ENCODE data around the gene NRIP3.

Gene NRIP3

GRCh38 chr11:9025101-9025850, 21.5 kb upstream of the NRIP3 start:
- DNase-seq (ENCODE audit: low read depth), result no peak
- no peak overlapping the region for H3K4me3 ChIP-seq (ENCODE audit: low read depth, low read length)
- TF ChIP-seq MAX (IDR thresholded peaks at IDR 0.05; ENCODE audit: low read depth, low read length) (no peak), MYC (IDR thresholded peaks at IDR 0.05; ENCODE audit: low read depth, low read length) (no peak), POLR2A (IDR thresholded peaks at IDR 0.05; ENCODE audit: extremely low read depth, insufficient read length) (no peak)

- H3K4me3 ChIP-seq (ENCODE audit: low read depth, low read length), result no peak overlapping the region
- no peak for TF ChIP-seq POLR2A (IDR thresholded peaks at IDR 0.05; ENCODE audit: extremely low read depth, insufficient read length)
- no peak for TF ChIP-seq MAX (IDR thresholded peaks at IDR 0.05; ENCODE audit: low read depth, low read length)
- DNase-seq (ENCODE audit: low read depth), result no peak
These were observed 19.3 kb upstream of the NRIP3 start for GRCh38 chr11:9022961-9023680.

GRCh38 chr11:9020916-9021315, 17.1 kb upstream of the NRIP3 start:
- no peak for TF ChIP-seq MYC (IDR thresholded peaks at IDR 0.05; ENCODE audit: low read depth, low read length)
- no peak for TF ChIP-seq POLR2A (IDR thresholded peaks at IDR 0.05; ENCODE audit: extremely low read depth, insufficient read length)
- no peak for TF ChIP-seq CTCF (IDR thresholded peaks at IDR 0.05; ENCODE audit: low read depth, low read length)
- no peak for TF ChIP-seq MAX (IDR thresholded peaks at IDR 0.05; ENCODE audit: low read depth, low read length)
- H3K4me3 ChIP-seq (ENCODE audit: low read depth, low read length), result no peak overlapping the region
- DNase-seq (ENCODE audit: low read depth), result no peak

- DNase-seq (ENCODE audit: low read depth), result no peak
- H3K4me3 ChIP-seq (ENCODE audit: low read depth, low read length), result no peak overlapping the region
- TF ChIP-seq POLR2A (IDR thresholded peaks at IDR 0.05; ENCODE audit: extremely low read depth, insufficient read length), result no peak
- TF ChIP-seq MAX (IDR thresholded peaks at IDR 0.05; ENCODE audit: low read depth, low read length), result no peak
- no peak for TF ChIP-seq MYC (IDR thresholded peaks at IDR 0.05; ENCODE audit: low read depth, low read length)
- TF ChIP-seq CTCF (IDR thresholded peaks at IDR 0.05; ENCODE audit: low read depth, low read length), result no peak
These were observed 16.1 kb upstream of the NRIP3 start for GRCh38 chr11:9019861-9020260.

GRCh38 chr11:9017773-9018172, 14.0 kb upstream of the NRIP3 start:
- H3K4me3 ChIP-seq (ENCODE audit: low read depth, low read length), result no peak overlapping the region
- TF ChIP-seq MYC (IDR thresholded peaks at IDR 0.05; ENCODE audit: low read depth, low read length) (peak; percentile 53), MAX (IDR thresholded peaks at IDR 0.05; ENCODE audit: low read depth, low read length) (peak; percentile 54; the same call in 1 of the 2 replicates), POLR2A (IDR thresholded peaks at IDR 0.05; ENCODE audit: extremely low read depth, insufficient read length) (no peak)
- DNase-seq (ENCODE audit: low read depth), result peak; percentile 85

- H3K4me3 ChIP-seq (ENCODE audit: low read depth, low read length), result no peak overlapping the region
- DNase-seq (ENCODE audit: low read depth), result no peak
- TF ChIP-seq POLR2A (IDR thresholded peaks at IDR 0.05; ENCODE audit: extremely low read depth, insufficient read length) (no peak), MYC (IDR thresholded peaks at IDR 0.05; ENCODE audit: low read depth, low read length) (no peak), MAX (IDR thresholded peaks at IDR 0.05; ENCODE audit: low read depth, low read length) (no peak), CTCF (IDR thresholded peaks at IDR 0.05; ENCODE audit: low read depth, low read length) (no peak)
These were observed 13.3 kb upstream of the NRIP3 start for GRCh38 chr11:9016916-9017642.

All from NB4 (cell line).